Adrenal gland (tissue), 5 donors: ENCODE measurements around the gene PHF19.

Experiments
- POLR2A ChIP-seq, 2 donors: fragments of 450-650 bp; IDR thresholded peaks; one replicate each; pipeline ENCODE4 v1.6.1; 2017; ENCODE audit warnings: antibody characterized with exemption in 2 of 2, mild to moderate bottlenecking in 2 of 2, moderate library complexity in 1 of 2
- TF ChIP-seq, protein P1 (sequence below), 6 experiments: fragments of 450-650 bp in 4 of 6; fragments of 200-600 bp in 2 of 6; sonication (generic) in 1 of 6; IDR thresholded peaks; 1 replicate in 5 of 6; 2 replicates in 1 of 6; pipeline versions ENCODE4 v1.5.1 to v1.8.0; 2016 to 2021; ENCODE audit warnings: antibody characterized with exemption in 6 of 6, mild to moderate bottlenecking in 2 of 6, moderate library complexity in 1 of 6
- donor health status: DM: no; HTN: no; CAD: no.

GRCh38 chr9:120890320-120891244, 13.6 kb upstream of the PHF19 start:
- TF ChIP-seq, protein P1, sequence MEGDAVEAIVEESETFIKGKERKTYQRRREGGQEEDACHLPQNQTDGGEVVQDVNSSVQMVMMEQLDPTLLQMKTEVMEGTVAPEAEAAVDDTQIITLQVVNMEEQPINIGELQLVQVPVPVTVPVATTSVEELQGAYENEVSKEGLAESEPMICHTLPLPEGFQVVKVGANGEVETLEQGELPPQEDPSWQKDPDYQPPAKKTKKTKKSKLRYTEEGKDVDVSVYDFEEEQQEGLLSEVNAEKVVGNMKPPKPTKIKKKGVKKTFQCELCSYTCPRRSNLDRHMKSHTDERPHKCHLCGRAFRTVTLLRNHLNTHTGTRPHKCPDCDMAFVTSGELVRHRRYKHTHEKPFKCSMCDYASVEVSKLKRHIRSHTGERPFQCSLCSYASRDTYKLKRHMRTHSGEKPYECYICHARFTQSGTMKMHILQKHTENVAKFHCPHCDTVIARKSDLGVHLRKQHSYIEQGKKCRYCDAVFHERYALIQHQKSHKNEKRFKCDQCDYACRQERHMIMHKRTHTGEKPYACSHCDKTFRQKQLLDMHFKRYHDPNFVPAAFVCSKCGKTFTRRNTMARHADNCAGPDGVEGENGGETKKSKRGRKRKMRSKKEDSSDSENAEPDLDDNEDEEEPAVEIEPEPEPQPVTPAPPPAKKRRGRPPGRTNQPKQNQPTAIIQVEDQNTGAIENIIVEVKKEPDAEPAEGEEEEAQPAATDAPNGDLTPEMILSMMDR (IDR thresholded peaks at IDR 0.05), result no peak
- no peak for TF ChIP-seq POLR2A (IDR thresholded peaks at IDR 0.05)
